Mononuclear cell (primary cell): ENCODE results near the gene TSC2. TPM values are rescaled to one million over a fixed set of nuclear protein-coding genes. Genes with fewer than 3 reads are reported as not detected.

Experiments used
- H3K27me3 ChIP-seq: 2 replicates; pipeline ENCODE4 v1.6.0; 2011; ENCODE audit warnings: low read length, control low read depth; ENCODE audit not compliant: insufficient read depth
- H3K4me1 ChIP-seq: 2 replicates; pipeline ENCODE4 v1.5.1; 2011; ENCODE audit warnings: mild to moderate bottlenecking, low read length, control low read depth; ENCODE audit not compliant: insufficient read depth
- H3K4me3 ChIP-seq: 2 replicates; pipeline ENCODE4 v1.5.1; 2011; ENCODE audit warnings: mild to moderate bottlenecking, low read length, moderate library complexity
- H3K9me3 ChIP-seq: 2 replicates; pipeline ENCODE4 v1.5.1; 2011; ENCODE audit warnings: low read depth, mild to moderate bottlenecking, control low read depth, low read length
- total RNA-seq: library from RNA; depleted of rRNA; stranded (reverse); fragments of >200 nt; gene quantifications from one replicate; pipeline ENCODE4 v1.2.3, GENCODE V29; 2012

TSC2 gene
- total RNA-seq, 1 donor, result 28.3 TPM

DNA sequence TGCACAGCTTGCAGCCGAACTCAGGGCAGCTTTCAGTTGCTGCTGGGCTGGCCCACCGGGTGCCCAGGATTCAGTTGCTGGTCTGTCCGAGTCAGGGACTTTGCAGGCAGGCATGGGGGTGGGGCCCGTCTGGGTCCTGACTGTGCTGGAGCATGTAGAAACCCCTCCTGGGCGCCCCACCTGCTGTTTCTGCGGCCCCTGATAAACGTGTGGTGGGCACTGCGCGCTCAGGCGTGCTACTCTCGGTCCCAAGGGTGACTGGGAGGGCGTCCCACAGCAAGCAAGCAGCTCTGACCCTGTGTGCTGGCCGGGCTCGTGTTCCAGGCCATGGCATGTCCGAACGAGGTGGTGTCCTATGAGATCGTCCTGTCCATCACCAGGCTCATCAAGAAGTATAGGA, 12.6 kb downstream of the TSC2 start:
- Histone ChIP-seq H3K9me3 (no peaks in the 10 kb centered on the region), H3K27me3 (no peaks in the 10 kb centered on the region)

DNA sequence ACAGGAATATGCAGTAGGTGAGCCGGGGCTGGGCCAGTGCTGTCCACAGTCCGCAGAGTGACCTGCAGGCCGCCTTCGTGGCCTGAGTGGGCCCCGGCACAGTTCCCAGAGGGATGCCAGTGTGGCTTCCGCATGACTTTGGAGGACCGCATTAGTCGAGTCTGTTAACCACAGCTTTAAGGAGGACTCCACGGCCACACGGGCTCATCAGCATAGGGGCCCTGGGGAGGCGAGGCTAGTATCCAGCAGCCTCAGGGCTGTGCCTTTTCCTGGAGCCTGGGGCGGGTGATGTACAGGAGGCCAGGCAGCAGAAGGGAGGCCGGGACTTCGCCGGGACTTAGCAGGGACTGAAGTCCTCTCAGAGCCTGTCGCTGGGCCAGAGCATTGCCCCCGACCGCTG, 13.2 kb downstream of the TSC2 start:
- no peaks in the 10 kb centered on the region for H3K9me3 ChIP-seq
- no peaks in the 10 kb centered on the region for H3K27me3 ChIP-seq
- no peak overlapping the region for H3K4me3 ChIP-seq
- no peaks in the 10 kb centered on the region for H3K4me1 ChIP-seq

More for the DNA sequence above, 12.6 kb downstream of the TSC2 start:
- Histone ChIP-seq H3K4me1 (no peaks in the 10 kb centered on the region), H3K4me3 (no peak overlapping the region)

DNA sequence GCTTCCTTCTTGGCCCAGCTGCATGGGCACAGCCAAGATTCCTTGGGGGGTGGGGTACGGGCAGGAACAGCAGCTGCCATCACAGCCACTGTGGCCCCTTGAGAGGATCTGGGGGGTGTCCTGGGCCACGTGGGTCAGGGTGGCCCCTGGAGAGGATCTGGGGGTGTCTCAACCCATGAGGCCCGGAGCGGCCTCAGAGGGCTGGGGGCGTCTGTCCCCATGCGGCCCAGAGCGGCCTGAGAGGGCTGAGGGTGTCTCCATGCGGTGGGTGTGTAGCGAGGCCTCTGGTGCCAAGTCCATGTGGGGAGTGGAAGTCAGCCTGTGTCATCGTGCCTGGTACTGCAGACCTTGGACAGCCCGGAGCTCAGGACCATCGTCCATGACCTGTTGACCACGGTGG, 13.7 kb downstream of the TSC2 start:
- Histone ChIP-seq H3K4me1 (no peaks in the 10 kb centered on the region), H3K27me3 (no peaks in the 10 kb centered on the region), H3K9me3 (no peaks in the 10 kb centered on the region), H3K4me3 (no peak overlapping the region)

DNA sequence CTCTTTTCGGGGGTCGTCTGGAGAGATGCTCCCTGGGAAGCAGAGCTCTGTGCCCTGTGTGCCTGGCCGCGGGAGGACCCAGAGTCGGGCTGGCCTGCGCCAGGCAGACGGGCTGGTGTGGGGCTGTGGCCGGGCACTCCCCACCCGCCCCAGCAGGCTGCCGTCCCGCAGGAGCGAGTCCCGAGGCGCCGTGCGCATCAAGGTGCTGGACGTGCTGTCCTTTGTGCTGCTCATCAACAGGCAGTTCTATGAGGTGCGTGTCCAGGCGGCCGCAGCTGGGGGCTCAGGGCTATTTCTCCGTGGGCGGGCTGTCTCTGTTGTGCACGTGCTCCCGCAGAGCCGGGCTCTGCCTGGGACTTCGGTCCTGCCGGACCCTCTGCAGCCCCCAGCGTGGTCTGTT, 15.0 kb downstream of the TSC2 start:
- Histone ChIP-seq H3K4me3 (no peak overlapping the region), H3K9me3 (no peaks in the 10 kb centered on the region), H3K27me3 (no peaks in the 10 kb centered on the region), H3K4me1 (no peaks in the 10 kb centered on the region)

DNA sequence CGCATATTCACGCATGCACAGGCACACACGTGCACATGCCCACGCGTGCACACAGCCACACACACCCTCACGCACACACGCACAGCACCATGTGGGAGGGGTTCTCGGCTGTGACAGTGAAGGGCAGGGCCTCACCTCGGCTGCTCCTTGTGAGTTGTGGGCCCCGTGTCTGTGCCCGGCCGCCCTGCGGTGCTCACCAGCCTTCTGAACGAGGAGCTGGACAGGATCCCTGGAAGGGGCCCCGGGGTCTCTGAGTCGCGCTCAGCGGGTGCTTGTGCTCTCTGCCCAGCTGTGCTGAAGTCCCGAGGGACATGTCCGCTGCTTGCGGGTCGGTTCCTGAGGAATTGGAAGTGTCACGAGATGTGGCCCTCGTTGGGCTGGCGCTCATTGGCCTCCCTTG, 16.1 kb downstream of the TSC2 start:
- Histone ChIP-seq H3K4me1 (no peaks in the 10 kb centered on the region), H3K27me3 (no peaks in the 10 kb centered on the region), H3K4me3 (no peak overlapping the region), H3K9me3 (no peaks in the 10 kb centered on the region)

DNA sequence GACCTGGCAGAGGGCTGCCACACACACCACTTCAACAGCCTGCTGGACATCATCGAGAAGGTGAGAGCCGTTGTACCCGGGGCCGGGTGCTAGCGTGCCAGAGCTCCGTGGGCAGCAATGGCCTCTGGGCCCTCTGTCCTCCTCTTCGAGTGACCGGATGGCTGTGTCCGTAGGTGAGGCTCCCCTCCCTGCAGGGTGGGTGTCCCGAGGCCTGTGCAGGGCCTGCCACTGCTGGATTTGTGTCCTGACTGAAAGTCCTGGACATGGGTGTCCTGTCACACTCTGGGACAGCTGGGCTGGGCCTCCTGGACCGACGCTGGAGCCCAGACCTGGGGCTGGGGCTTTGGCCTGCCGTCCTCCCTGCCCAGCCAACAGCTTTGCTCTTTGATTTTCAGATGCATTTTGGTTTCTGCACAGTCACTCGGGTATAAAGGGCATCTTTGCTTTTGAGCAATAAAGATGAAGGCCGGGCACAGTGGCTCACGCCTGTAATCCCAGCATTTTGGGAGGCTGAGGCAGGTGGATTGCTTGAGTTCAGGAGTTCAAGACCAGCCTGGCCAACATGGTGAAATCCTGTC, 16.7 kb downstream of the TSC2 start:
- Histone ChIP-seq H3K4me1 (no peaks in the 10 kb centered on the region), H3K27me3 (no peaks in the 10 kb centered on the region), H3K4me3 (no peak overlapping the region), H3K9me3 (no peaks in the 10 kb centered on the region)

DNA sequence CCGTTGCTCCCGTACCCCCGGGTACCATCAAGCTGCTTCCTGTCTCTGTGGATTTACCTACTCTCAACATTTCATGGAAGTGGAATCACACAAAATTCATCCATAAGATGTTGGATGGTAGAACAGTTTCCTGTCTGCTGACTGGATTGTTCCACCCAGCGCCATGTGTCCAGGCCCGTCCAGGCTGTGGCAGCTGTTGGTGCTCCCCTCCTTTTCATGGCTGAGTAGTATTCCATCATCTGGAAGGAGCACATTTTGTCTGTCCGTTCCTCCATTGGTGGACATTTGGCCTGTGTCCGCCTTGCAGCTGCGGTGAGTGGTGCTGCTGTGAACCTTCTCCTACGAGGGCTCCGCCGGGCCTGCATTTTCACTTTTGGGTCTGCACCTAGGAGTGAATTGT, 18.4 kb downstream of the TSC2 start:
- H3K4me3 ChIP-seq, result no peak overlapping the region
- no peaks in the 10 kb centered on the region for H3K4me1 ChIP-seq
- no peaks in the 10 kb centered on the region for H3K9me3 ChIP-seq
- H3K27me3 ChIP-seq, result no peaks in the 10 kb centered on the region

DNA sequence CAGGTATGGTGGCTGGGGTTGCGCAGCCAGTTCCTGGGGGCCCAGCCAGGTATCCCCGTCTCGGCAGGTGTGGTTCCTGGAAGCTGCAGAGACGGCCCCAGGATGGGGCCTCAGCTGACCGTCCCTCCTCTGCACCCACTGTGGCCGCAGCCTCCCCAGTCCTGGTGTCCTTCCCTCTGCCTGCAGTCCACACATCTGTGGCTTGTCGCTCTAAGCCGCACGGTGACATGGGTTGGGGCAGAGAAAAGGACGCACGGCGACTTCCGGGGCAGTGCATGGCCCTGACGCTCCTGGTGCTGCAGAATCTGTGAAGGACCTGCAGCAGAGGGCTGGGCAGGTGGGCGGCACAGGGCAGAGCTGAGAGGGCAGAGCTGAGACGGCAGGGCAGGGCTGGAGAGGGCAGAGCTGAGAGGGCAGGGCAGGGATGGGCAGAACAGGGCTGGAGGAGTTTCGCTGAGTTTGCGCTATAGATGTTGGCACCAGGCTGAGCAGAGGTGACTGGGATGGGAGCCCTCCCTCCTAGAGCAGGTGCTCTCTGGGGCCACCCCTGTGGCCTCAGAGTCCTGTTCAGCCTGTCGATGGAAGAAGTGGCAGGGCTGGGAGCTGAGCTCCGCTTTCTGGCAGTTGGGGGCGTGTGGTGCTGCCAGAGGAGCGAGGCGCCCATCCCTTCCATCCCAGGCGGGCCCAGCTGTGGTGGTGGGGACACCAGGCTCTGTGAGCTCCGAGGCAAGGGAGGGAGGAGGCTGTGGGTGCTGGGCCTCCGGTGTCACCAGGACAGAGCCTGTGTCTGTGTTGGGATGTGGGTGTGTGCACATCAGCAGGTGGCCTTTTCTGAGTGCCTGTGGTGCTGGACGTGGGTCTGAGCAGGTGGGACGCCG, 23.0 kb downstream of the TSC2 start:
- H3K4me3 ChIP-seq, result no peak overlapping the region

DNA sequence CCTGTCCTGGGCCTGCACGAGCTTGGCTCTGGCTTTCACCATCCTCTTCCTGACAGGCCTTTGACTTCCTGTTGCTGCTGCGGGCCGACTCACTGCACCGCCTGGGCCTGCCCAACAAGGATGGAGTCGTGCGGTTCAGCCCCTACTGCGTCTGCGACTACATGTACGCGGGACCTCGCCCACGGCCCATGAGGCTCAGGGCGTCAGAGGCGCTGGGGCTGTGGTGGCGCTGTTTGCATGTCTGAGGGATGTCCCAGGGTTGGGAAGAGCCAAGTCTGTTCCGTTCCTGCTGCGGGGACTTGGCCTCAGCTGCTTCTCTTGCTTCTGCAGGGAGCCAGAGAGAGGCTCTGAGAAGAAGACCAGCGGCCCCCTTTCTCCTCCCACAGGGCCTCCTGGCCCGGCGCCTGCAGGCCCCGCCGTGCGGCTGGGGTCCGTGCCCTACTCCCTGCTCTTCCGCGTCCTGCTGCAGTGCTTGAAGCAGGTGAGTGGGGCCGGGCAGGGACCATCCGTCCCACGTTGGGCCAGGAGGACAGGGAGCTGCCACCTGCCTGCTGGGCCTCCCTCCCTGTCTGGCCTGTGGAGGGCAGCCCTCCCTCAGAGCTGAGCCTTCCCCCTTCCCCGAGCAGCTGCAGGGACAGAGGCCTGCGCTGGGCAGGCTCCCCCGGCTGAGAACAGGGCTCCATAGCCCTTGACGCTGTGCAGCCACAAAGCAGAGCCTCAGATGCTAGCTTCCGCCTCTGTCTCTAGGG, 23.8 kb downstream of the TSC2 start:
- H3K4me3 ChIP-seq, result no peak overlapping the region
- no peaks in the 10 kb centered on the region for H3K4me1 ChIP-seq
- H3K27me3 ChIP-seq, result no peaks in the 10 kb centered on the region
- H3K9me3 ChIP-seq, result no peaks in the 10 kb centered on the region

More for the DNA sequence above, 23.0 kb downstream of the TSC2 start:
- H3K9me3 ChIP-seq, result no peaks in the 10 kb centered on the region
- H3K27me3 ChIP-seq, result no peaks in the 10 kb centered on the region
- no peaks in the 10 kb centered on the region for H3K4me1 ChIP-seq

DNA sequence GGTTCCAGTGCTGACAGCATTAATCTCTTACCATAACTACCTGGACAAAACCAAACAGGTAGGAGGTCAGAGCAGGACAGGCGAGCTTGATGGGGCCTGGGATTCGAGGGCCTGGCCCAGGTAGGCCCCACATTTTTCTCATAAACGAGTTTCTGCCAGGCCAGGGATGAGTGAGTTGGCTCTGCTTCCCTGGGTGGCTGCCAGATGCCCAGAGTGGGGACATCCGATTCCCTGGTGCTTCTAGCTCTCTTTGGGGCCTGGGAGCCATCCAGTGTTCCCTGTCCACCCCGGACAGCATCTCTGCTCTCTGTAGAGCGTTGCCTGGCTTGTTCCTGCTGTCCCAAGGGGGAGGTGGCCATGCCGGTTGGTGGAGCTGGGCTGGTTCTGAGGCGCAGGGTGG, 25.1 kb downstream of the TSC2 start:
- Histone ChIP-seq H3K4me1 (no peaks in the 10 kb centered on the region), H3K27me3 (no peaks in the 10 kb centered on the region), H3K9me3 (no peaks in the 10 kb centered on the region), H3K4me3 (no peak overlapping the region)

DNA sequence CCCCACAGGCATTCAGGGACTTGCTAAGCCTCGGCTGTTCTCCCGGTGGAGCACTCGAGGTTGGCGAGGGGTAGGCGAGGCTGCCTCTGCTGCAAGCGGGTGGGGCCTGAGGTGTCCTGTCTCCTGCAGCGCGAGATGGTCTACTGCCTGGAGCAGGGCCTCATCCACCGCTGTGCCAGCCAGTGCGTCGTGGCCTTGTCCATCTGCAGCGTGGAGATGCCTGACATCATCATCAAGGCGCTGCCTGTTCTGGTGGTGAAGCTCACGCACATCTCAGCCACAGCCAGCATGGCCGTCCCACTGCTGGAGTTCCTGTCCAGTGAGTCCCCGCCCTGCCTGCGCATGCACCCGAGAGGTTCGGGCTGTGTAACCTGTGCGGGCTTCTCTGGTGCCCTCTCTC, 26.3 kb downstream of the TSC2 start:
- Histone ChIP-seq H3K27me3 (no peaks in the 10 kb centered on the region), H3K4me1 (no peaks in the 10 kb centered on the region), H3K4me3 (no peak overlapping the region), H3K9me3 (no peaks in the 10 kb centered on the region)

DNA sequence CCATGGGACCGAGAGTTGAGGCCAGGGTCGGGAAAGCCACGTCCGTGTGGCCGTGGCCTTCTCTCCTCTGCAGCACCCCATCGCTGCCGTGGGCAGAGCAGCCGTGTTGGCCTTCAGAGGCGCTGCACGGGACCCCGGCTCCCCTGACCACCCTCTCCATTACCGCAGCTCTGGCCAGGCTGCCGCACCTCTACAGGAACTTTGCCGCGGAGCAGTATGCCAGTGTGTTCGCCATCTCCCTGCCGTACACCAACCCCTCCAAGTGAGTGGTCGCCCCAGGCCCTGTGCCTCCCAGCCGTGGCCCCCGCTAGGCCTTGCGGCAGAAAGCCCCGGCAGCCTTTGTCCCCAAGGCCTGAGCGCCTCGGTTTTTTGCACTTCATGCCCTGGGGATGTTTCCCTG, 27.8 kb downstream of the TSC2 start:
- H3K4me1 ChIP-seq, result no peaks in the 10 kb centered on the region
- H3K4me3 ChIP-seq, result no peak overlapping the region
- H3K9me3 ChIP-seq, result no peaks in the 10 kb centered on the region

DNA sequence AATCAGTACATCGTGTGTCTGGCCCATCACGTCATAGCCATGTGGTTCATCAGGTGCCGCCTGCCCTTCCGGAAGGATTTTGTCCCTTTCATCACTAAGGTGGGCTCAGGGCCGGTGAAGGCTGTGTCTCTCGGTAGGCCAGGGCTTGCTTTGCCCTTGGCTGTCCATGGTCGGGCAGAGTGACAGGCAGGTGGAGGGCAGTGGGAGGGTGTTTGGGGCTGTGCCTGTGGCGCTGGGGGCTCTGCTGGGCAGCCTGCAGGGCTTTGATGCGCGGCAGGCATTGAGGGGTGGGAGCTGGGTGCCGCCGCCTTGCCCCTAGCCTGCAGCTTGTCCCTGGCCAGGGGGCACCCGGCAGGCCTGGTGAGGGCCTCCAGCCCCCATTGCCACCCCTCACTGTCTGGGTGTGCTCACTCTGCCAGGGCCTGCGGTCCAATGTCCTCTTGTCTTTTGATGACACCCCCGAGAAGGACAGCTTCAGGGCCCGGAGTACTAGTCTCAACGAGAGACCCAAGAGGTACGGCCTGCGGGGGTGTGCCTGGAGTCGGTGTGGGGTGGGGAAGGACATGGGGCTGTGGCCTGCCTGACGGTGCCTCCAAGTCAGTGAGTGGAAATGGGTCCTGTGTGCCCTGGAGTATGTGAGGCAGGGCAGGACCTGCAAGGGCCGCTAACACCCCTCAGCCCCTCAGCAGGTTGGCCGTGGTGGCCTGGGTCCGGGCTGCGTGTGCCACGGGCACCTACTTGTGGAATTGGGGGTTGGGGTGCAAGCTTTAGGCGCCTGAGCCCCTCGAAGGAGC, 28.5 kb downstream of the TSC2 start:
- Histone ChIP-seq H3K4me3 (no peak overlapping the region), H3K4me1 (no peaks in the 10 kb centered on the region), H3K9me3 (no peaks in the 10 kb centered on the region), H3K27me3 (no peaks in the 10 kb centered on the region)

More for the DNA sequence above, 27.8 kb downstream of the TSC2 start:
- H3K27me3 ChIP-seq, result no peaks in the 10 kb centered on the region

DNA sequence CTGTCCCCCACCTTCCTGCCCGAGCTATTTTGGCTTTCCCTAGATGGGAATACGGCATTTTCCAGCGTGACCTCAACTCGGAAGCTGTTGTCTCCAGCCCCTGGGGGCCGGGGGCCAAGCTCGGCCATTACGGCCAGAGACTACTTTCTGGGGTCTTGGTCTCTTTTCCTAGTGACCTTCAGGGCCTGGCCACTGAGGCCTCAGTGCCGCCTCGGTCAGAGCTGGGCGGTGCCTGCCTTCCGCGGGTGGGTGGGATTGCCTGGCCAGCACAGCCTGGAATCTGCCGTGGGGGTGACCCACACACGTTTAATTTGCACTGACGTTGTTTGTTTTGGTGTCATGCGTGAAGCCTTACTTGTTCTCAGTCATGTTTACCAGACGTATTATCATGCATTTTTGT, 29.2 kb downstream of the TSC2 start:
- H3K4me3 ChIP-seq, result no peak overlapping the region

DNA sequence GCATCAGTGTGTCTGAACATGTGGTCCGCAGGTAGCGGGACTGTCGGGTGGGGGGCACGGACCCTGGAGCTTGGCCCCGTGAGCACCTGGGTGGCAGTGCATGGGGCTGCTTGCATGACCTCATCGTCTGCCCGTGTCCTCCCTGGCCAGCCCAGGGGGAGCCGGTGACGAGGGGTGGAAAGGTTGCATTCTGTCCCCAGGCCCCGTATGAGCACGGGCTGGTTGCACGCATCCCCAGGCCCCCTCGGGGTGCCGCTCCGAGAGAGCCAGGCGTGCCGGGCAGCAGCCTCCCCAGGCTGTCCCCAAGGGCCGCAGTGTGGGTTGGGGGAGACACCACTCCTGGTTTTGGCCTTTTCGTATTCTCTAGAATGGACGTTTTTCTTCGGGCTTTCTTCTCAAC, 29.9 kb downstream of the TSC2 start:
- H3K4me1 ChIP-seq, result no peaks in the 10 kb centered on the region
- no peaks in the 10 kb centered on the region for H3K9me3 ChIP-seq
- H3K4me3 ChIP-seq, result no peak overlapping the region

More for the DNA sequence above, 29.2 kb downstream of the TSC2 start:
- H3K9me3 ChIP-seq, result no peaks in the 10 kb centered on the region
- H3K4me1 ChIP-seq, result no peaks in the 10 kb centered on the region
- H3K27me3 ChIP-seq, result no peaks in the 10 kb centered on the region

More for the DNA sequence above, 29.9 kb downstream of the TSC2 start:
- no peaks in the 10 kb centered on the region for H3K27me3 ChIP-seq
